Measurements from ENCODE around the gene MAB21L3.

GRCh38 chr1:116087628-116088027, 23.6 kb upstream of the MAB21L3 start:
- no peak for TF ChIP-seq CTCF (IDR thresholded peaks at IDR 0.05)
- no peak for TF ChIP-seq ZFX (IDR thresholded peaks at IDR 0.05; ENCODE audit: borderline replicate concordance)

All from 22Rv1 (cell line).